HUDEP-2 (cell line): Measurements from ENCODE around the gene EXO5.
"Not testable (repeated sequence)": the region's sequence is repeated elsewhere in the genome, so short reads cannot be mapped to it uniquely, and the experiment has no call there.

ENCODE experiments used
- DNase-seq, 76 experiments: peaks; one replicate each; lab custom pipeline; 2025; ENCODE audit not compliant: unreplicated experiment in 76 of 76; lab: John Stamatoyannopoulos, UW

EXO5 gene

DNA sequence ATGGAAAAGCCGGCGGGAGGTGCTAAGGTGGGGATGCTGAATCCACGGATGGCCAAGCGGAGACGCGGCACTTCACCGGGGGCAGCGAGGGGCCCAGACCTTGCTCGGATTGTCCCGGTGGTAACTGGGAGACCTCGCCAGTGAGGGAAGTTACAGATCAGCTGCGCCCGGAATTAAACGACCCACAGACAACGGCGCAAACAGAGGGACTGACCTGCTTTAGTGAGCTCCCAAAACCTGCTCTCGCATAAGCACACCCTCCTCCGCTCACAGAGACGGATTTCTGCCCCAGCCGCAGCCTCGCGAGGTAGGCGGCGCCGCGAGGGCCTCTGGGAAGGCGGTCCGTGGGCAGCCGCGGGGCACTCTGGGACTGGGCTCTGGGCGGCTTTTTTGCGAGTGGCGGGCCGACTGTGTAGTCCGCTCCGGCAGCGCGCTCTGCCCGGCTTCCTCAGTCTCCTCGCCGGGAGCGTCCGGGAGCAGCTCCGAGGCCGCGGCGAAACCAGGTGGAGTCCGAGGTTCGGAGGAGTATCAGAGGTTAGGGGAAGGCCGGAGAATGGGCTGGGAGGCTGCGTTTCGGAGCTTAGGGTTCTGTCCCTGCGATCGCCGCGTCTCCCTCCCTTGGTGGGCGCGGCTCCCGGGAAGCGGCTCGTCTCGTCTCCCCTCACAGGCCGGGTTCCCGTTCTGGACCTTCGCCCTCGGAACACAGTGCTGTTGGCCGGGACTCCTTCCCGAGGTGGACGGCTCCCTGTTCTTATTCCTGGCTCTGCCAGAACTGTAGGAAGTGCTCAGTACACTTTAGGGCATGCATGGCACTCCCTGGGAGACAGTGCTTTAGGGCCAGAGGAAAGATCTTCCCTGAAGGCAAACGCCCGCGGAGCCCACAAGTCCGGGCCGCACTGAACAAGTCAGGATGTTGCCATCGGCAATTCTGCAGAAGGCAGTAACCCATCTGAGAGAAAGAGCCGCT is at the start of gene EXO5:
Gene EXO5, plus strand, starts transcription at position 393 of the 967 bp plus-strand sequence. CDS start 5,778 bp downstream, outside the sequence.
- DNase-seq = peak in 50 of 76 experiments; percentile 1 to 78 (median 48)

DNA sequence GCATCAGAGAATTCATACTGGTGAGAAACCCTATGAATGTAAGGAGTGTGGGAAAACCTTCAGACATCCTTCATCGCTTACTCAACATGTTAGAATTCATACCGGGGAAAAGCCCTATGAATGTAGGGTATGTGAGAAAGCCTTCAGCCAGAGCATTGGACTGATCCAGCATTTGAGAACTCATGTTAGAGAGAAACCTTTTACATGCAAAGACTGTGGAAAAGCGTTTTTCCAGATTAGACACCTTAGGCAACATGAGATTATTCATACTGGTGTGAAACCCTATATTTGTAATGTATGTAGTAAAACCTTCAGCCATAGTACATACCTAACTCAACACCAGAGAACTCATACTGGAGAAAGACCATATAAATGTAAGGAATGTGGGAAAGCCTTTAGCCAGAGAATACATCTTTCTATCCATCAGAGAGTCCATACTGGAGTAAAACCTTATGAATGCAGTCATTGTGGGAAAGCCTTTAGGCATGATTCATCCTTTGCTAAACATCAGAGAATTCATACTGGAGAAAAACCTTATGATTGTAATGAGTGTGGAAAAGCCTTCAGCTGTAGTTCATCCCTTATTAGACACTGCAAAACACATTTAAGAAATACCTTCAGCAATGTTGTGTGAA is 45.5 kb upstream of the EXO5 start:
- DNase-seq = no peak

- no peak for DNase-seq
Observed at GRCh38 chr1:40469327-40469726, 39.2 kb upstream of the EXO5 start.

GRCh38 chr1:40475268-40475667 is 33.3 kb upstream of the EXO5 start:
- no peak for DNase-seq

DNA sequence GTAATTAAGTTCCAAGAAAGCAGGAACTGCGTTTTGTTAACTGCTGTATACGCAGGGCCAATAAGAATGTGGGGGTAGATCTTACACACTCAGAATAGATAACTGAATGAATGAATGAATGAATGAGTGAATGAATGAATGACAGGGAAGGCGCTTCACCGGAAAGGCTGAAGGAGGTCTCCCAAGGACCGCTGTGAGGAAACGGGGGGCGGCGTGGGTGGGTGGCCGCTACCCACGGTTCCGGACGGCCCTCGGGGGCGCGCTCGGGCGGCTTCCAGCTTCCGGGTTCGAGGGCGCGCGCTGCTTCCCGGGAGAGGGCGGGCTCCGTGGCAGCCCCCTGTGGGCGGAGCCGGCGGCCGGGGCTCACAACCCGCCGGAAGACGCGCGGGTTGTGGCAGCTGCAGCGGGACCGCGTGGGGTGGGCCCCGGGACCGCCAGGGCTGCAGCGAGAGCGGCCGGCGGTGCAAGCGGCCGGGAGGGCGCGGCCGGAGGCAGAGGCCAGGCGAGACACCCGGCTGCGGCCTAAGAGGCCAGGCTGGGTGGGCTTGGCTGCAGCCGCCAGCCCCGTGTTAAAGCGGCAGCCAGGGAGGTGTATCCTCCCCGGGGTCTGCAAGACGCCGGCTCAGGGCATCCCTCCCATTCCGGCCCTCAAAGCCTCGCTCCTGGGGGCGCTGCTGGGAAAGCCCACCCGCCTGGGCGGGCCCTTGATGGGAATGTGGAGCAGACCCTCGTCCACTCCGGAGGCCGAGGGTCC is 31.5 kb upstream of the EXO5 start, which contains the start of gene ZFP69:
Gene ZFP69, plus strand, starts transcription at position 367 of the 754 bp plus-strand sequence. CDS start 2,072 bp downstream, outside the sequence.
- DNase-seq = peak in 68 of 76 experiments; percentile 3 to 78 (median 55)

GRCh38 chr1:40477678-40478053 is 30.9 kb upstream of the EXO5 start:
- DNase-seq = peak in 37 of 76 experiments; percentile 1 to 46 (median 11)

DNA sequence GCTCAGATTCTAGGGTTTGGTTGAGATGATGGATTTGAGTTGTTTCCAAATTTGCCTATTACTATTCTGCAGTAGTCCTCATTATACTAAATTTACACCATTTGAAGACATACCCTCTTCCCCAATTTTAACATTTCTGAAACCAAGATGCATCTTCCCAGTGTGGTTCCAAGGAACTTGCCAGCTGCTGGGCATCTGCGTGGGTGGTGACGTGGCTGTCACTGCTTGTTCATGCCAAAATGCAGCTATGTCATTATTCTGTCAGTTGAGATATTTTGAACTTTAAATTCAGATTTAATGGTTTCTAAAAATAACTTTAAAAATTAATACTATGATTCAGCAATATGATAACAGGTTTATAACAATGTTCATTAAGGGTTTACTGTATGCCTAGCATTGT is 30.3 kb upstream of the EXO5 start:
- no peak for DNase-seq

GRCh38 chr1:40479156-40479555 is 29.4 kb upstream of the EXO5 start:
- DNase-seq = no peak

GRCh38 chr1:40495315-40495903 is 13.2 kb upstream of the EXO5 start:
- DNase-seq = no peak

- not testable (repeated sequence) for DNase-seq
Observed at GRCh38 chr1:40502651-40503050, 5.9 kb upstream of the EXO5 start.

DNA sequence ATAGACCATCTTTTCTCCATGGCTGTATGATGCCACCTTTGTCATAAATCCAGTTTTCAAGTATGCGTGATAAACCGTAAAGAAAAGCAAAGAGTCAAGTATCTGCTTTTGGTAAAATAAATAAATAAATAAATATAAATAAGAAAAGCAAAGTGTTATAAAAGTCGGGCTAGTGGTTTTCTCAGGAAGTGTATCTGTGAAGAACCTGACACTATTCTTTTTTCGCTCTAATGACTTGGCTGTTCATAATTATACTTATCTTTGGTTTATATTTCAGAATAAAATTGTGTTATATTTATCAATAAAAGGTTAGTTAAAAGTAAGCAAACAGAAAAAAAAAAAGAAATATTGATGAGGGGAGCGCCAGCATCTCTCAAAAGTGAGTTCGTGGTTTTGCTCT is 594 bp upstream of the EXO5 start:
- no peak for DNase-seq

DNA sequence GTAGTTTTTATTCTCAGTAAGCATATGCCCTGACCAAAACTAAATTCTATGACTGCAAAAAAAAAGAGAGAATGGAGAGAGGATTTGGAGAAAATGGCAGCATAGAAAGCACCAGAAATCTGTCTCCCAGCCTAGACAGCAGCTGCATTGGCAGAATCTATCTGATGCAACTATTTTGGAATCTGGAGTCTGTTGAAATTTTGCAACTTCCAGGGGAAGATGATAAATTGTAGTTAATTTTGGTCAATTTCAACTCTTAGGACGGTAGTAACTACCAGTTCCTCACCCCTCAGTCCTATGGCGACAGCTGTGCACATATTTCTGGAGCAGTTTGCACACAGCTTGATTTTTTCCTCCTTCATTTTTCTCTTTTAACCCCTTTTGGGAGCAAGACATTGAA is 10.9 kb downstream of the EXO5 start:
- no peak for DNase-seq

DNA sequence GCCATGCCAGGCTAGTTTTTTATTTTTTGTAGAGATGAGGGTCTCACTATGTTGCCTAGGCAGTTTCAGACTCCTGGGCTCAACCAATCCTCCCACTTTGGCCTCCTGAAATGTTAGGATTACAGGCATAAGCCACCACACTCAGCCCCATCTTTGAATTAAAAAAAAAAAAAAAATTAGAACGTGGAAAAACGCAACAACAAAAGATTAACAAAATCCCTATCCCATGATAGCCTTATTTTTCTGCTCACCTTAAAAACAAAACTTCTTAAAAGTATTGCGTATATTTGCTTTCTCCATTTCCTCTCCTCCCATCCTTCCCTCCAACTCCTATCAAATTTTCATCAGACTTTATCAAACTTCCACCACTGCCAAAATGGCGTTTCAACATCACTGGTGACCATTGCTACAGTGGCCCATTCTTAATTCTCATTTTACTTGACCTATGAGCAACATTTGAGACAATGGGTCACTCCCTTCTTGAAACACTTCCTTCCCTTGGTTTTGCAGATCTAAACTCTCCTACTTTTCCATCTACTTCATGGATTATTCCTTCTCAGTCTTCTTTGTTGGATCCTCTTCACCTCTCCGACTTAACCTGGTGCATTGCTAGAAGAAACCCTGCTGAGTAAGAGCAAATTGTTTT is 22.3 kb downstream of the EXO5 start:
- no peak for DNase-seq

DNA sequence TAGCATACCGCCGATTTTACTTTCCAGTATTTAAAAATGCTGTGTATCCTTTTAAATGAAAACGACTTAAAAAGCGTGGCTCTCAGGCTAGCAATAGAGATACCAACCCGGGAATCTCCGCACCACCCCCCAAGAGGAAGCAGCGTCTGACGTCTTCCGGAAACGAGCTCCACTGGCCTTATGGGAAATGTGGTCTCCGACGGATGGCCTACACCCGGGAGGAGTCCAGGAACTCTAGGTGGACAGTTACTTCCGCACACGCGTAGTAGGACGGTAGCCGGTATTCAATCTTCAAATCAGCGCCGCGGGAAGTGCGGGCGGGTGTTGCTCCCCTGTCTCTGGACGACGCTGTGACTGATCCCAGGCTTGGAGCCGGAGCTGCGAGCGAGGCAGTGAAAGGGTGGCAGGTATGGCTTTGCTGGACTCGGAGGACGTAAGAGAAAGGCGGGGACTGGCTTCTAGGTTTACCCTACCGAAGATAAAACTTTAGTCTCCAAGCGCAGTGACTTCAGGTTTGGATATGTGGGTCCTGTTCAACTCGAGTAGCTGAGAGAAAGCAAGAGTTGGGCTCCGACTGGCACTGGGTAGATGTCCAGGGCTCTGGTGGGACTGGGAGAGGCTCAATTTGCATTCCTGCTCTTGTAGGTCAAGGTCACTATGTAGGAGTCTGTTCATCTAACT is 23.0 kb downstream of the EXO5 start, which contains the start of gene ZNF684:
Gene ZNF684, plus strand, starts transcription at position 257 of the 681 bp plus-strand sequence. CDS start 1,530 bp downstream, outside the sequence.
- peak in 74 of 76 experiments; percentile 14 to 91 (median 82) for DNase-seq

DNA sequence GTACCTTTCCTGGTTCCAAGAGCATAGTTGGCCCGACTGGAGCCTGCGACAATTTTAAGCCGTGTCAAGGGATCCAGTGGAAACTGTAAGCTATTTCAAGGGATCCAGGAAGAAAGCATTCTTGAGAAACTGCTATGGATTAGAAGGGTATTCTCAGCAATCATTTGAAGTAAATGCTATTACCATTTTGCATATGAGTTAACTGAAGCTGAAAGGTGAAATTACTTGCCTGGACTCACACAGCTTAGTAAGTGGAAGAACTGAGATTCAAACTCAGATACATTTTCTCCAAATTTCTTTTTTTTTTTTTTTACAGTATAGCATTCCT is 23.5 kb downstream of the EXO5 start:
- peak in 1 of 76 experiments; percentile 2 for DNase-seq

GRCh38 chr1:40532844-40533424 is 24.4 kb downstream of the EXO5 start:
- DNase-seq = peak in 38 of 76 experiments; percentile 0 to 52 (median 19)

DNA sequence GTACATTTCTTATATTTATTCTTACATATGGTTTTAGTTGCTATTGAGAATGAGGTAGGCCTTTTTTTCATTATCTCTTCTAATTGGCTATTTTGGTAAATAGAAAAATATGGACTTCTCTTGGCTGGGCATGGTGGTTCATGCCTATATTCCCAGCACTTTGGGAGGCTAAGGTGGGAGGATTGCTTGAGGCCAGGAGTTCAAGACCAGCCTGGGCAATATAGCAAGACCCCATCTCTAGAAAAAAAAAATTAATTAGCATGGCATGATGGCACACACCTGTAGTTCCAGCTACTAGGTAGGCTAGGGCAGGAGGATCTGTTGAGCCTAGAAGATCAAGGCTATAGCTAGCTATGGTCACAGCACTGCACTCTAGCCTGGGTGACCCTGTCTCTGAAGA is 26.0 kb downstream of the EXO5 start:
- DNase-seq = no peak

- DNase-seq = no peak
Observed at GRCh38 chr1:40535732-40536131, 27.2 kb downstream of the EXO5 start.

DNA sequence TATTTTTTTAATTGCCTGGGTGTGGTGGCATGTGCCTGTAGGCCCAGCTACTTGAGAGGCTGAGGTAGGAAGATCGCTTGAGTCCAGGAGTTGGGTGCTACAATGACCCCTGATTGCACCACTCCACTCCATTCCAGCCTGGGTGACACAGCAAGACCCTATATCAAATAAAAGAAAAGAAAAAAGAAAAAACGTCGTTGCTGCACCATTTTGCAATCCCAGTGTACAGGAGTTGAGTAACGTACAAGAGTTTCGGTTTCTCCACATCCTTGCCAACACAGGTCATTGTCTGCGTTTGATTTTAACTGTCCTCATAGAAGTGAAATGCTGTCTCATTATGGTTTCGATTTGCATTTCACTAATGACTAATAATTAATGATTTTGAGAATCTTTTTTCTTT is 30.8 kb downstream of the EXO5 start:
- no peak for DNase-seq
